A673 (cell line): ENCODE data around the gene PPP1R13L.

Source experiments
- CTCF ChIP-seq: fragments of 300-800, 200-600 bp; sonication (generic); conservative IDR thresholded peaks from 2 replicates; pipeline ENCODE4 v1.5.1; 2017; ENCODE audit warnings: low read depth, mild to moderate bottlenecking, antibody characterized with exemption, low read length, moderate library complexity, mixed read lengths
- EZH2 ChIP-seq: fragments of 200-600 bp; sonication (generic); IDR thresholded peaks from 2 replicates; pipeline ENCODE4 v1.6.1; 2017; ENCODE audit warnings: borderline replicate concordance, low read depth, mild to moderate bottlenecking, mixed read lengths, antibody characterized with exemption, low read length; ENCODE audit not compliant: poor library complexity, severe bottlenecking

GRCh38 chr19:45385392-45386221 is 19.3 kb downstream of the PPP1R13L start:
- TF ChIP-seq CTCF: no peak
- no peak for TF ChIP-seq EZH2
